ENCODE measurements around the gene RNASE13. TPM values are rescaled to one million over a fixed set of nuclear protein-coding genes. Genes with fewer than 3 reads are reported as not detected.

Gene RNASE13
- total RNA-seq, 1 experiment from 2014 or later = not detected

GRCh38 chr14:21063479-21063878 lies 28.9 kb upstream of the RNASE13 start:
- no peak overlapping the region for H3K4me3 Mint-ChIP-seq

More at GRCh38 chr14:21063479-21063878, 28.9 kb upstream of the RNASE13 start:
- no peaks in the 10 kb centered on the region for H3K23me2 ChIP-seq (ENCODE audit: insufficient read length, low read depth, low read length, poor library complexity, severe bottlenecking)
- H3K56ac ChIP-seq (ENCODE audit: insufficient read length, low read depth, low read length) = no peak overlapping the region
- no peak overlapping the region for H3K27ac ChIP-seq (ENCODE audit: insufficient read length, low read depth, low read length)
- no peaks in the 10 kb centered on the region for H3K9me3 Mint-ChIP-seq
- H4K91ac ChIP-seq (ENCODE audit: insufficient read length, low read depth, low read length) = no peak overlapping the region
- no peak overlapping the region for H3K27ac Mint-ChIP-seq
- no peak overlapping the region for H3K23ac ChIP-seq (ENCODE audit: insufficient read length, low read depth, low read length)
- H3K9me3 ChIP-seq (ENCODE audit: control insufficient read depth, low read depth, low read length) = no peaks in the 10 kb centered on the region
- no peak overlapping the region for H3K9ac ChIP-seq (ENCODE audit: extremely low read depth, insufficient read length, low read length)
- H3K27me3 Mint-ChIP-seq (ENCODE audit: low read depth) = peaks cover 17% of the 10 kb centered on the region
- H3K18ac ChIP-seq (ENCODE audit: insufficient read length, low read depth, low read length) = no peak overlapping the region
- H3K4ac ChIP-seq (ENCODE audit: low read depth, low read length) = no peak overlapping the region
- peaks cover 15 to 20% of the 10 kb centered on the region in 2 experiments for H3K4me1 Mint-ChIP-seq
- no peaks in the 10 kb centered on the region for H4K20me1 ChIP-seq (ENCODE audit: control insufficient read depth, insufficient read depth, insufficient read length)
- TF ChIP-seq CTCF (conservative IDR thresholded peaks at IDR 0.05) = no peak
- H2BK12ac ChIP-seq (ENCODE audit: insufficient read length, low read depth, low read length) = no peak overlapping the region
- H3K27me3 ChIP-seq (ENCODE audit: insufficient read depth, low read length) = no peaks in the 10 kb centered on the region
- no peak overlapping the region for H3K14ac ChIP-seq (ENCODE audit: insufficient read depth, low read length)
- H2AFZ ChIP-seq (ENCODE audit: low read length) = no peak overlapping the region
- no peak overlapping the region for H2AK5ac ChIP-seq (ENCODE audit: insufficient read length, low read length)
- no peaks in the 10 kb centered on the region; the same call in 1 of the 2 replicates for H3K4me1 ChIP-seq (ENCODE audit: insufficient read depth, low read length)
- H3K4me2 ChIP-seq (ENCODE audit: insufficient read depth, insufficient read length, low read length) = no peak overlapping the region
- WGBS (ENCODE audit: extremely low coverage, insufficient read length, low lambda C conversion rate) = no CpG with 5 or more reads among the region's 3 CpGs
- no peak overlapping the region for H2BK5ac ChIP-seq (ENCODE audit: insufficient read length, low read length)
- no peak overlapping the region for H2BK15ac ChIP-seq (ENCODE audit: low read depth, low read length)
- no peak overlapping the region for H4K8ac ChIP-seq (replicated peaks; ENCODE audit: insufficient read length, low read depth, low read length)
- no peak overlapping the region for H2BK20ac ChIP-seq (ENCODE audit: low read depth, low read length, poor library complexity, severe bottlenecking)
- no peak for DNase-seq
- H2BK120ac ChIP-seq (ENCODE audit: low read depth, low read length, poor library complexity, severe bottlenecking) = no peak overlapping the region
- H3K79me1 ChIP-seq (ENCODE audit: insufficient read depth, low read depth, low read length, poor library complexity, severe bottlenecking) = no peaks in the 10 kb centered on the region
- H3K36me3 Mint-ChIP-seq (ENCODE audit: insufficient read depth in 1 of 3, low read depth in 3 of 3) = no peaks in the 10 kb centered on the region
- H4K5ac ChIP-seq (ENCODE audit: insufficient read length, low read depth, low read length) = no peak overlapping the region
- H3K79me2 ChIP-seq (ENCODE audit: insufficient read depth, low read length) = no peaks in the 10 kb centered on the region
- H3T11ph ChIP-seq (ENCODE audit: low read length) = no peak overlapping the region
